NK-92 (cell line): ENCODE results near the gene ACOT11.
"Not testable (repeated sequence)": the region's sequence is repeated elsewhere in the genome, so short reads cannot be mapped to it uniquely, and the experiment has no call there.

Source experiments
- DNase-seq: peaks from one replicate; lab custom pipeline; 2025; ENCODE audit not compliant: unreplicated experiment; lab: John Stamatoyannopoulos, UW

The ACOT11 gene

GRCh38 chr1:54536656-54537055 is 11.4 kb upstream of the ACOT11 start:
- DNase-seq = not testable (repeated sequence)

- DNase-seq = no peak
Measured at GRCh38 chr1:54537611-54538010, 10.4 kb upstream of the ACOT11 start.

GRCh38 chr1:54538538-54538937 is 9.5 kb upstream of the ACOT11 start:
- DNase-seq = no peak

- DNase-seq = no peak
Measured at GRCh38 chr1:54540582-54541295, 7.3 kb upstream of the ACOT11 start.

- no peak for DNase-seq
Measured at GRCh38 chr1:54542120-54542961, 5.7 kb upstream of the ACOT11 start.

- no peak for DNase-seq
Measured at GRCh38 chr1:54542962-54543539, 5.0 kb upstream of the ACOT11 start.

GRCh38 chr1:54543729-54544496 is 4.1 kb upstream of the ACOT11 start:
- DNase-seq = no peak

- no peak for DNase-seq
Measured at GRCh38 chr1:54545916-54546635, 2.0 kb upstream of the ACOT11 start.

GRCh38 chr1:54546651-54547401 is 1.2 kb upstream of the ACOT11 start:
- DNase-seq = no peak

- no peak for DNase-seq
Measured at GRCh38 chr1:54548389-54549044, 489 bp downstream of the ACOT11 start.

- no peak for DNase-seq
Measured at GRCh38 chr1:54549181-54549924, 1.3 kb downstream of the ACOT11 start.

GRCh38 chr1:54551891-54552290 is 3.9 kb downstream of the ACOT11 start:
- no peak for DNase-seq

- no peak for DNase-seq
Measured at GRCh38 chr1:54553602-54554313, 5.7 kb downstream of the ACOT11 start.

GRCh38 chr1:54556110-54556509 is 8.1 kb downstream of the ACOT11 start:
- DNase-seq = no peak

GRCh38 chr1:54557671-54558355 is 9.8 kb downstream of the ACOT11 start:
- no peak for DNase-seq

- DNase-seq = no peak
Measured at GRCh38 chr1:54558434-54559030, 10.5 kb downstream of the ACOT11 start.

GRCh38 chr1:54559111-54559548 is 11.1 kb downstream of the ACOT11 start:
- no peak for DNase-seq
